HG02970 (cell line): ENCODE results near the gene VTA1.
"Not testable (repeated sequence)": the region's sequence is repeated elsewhere in the genome, so short reads cannot be mapped to it uniquely, and the experiment has no call there.

ENCODE experiments used
- ATAC-seq: cut with Tn5 transposase; IDR thresholded peaks from one replicate; pipeline ENCODE4 v1.9.1; 2021; ENCODE audit warnings: mild to moderate bottlenecking, moderate library complexity, moderate number of reproducible peaks; ENCODE audit not compliant: unreplicated experiment, low FRiP score

Gene VTA1

GRCh38 chr6:142146828-142147662, at the start of gene VTA1, which contains the start of gene NMBR:
VTA1 (plus strand) TSS chr6:142147263; CDS start chr6:142147288, 25 bp downstream.
NMBR (minus strand) TSS chr6:142147122; CDS start chr6:142088658, 58,464 bp downstream.
- peak; percentile 99 for ATAC-seq

DNA sequence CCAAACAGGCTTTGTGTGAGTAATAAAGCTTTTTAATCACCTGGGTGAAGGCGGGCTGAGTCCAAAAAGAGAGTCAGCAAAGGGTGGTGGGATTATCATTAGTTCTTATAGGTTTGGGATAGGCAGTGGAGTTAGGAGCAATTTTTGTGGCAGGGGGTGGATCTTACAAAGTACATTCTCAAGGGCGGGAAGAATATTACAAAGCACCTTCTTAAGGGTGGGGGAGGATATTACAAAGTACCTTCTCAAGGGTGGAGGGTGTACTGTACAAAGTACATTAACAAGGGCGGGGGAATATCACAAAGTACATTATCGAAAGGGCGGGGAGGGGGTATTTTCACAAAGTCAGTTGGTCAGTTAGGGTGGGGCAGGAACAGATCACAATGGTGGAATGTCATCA, 42.2 kb upstream of the VTA1 start:
- ATAC-seq = not testable (repeated sequence)

DNA sequence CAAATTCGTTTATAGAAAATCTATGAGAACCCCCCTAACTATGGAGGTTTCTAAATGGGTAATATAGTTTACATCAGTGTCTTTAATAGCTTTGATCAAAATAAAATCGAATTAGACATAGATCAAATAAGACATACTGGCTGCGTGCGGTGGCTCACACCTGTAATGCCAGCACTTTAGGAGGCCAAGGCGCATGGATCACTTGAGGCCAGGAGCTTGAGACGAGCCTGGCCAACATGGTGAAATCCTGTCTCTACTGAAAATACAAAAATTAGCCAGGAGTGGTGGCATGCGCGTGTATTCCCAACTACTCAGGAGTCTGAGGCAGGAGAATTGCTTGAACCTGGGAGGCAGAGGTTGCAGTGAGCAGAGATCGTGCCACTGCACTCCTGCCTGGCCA, 36.2 kb upstream of the VTA1 start:
- not testable (repeated sequence) for ATAC-seq

DNA sequence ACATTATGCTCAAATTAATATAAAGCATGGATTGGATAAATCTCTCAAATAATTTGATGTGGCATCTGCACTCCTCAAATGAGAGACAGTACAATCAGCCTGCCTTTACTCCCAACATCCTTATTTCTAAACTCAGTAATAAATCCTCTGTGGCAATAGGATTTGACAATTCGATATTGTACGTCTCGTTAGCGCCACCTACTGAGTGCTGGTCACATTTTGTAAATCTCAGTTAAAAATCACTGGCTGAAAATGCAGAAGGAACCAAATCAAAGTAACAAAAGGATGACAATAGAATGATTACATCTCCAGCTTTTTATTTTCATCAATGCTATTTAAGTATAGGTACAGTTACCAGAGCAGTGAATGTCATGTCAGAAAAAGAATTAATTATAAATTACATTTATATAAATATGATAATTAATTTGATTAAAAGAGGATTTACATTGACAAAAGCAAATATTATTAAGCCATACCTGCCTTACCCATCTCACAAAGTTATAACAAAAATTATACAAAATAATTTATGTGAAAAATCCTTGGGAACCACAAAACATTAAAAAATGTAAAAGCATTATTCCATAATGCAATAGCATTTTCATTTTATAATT, 34.5 kb upstream of the VTA1 start:
- ATAC-seq = no peak

DNA sequence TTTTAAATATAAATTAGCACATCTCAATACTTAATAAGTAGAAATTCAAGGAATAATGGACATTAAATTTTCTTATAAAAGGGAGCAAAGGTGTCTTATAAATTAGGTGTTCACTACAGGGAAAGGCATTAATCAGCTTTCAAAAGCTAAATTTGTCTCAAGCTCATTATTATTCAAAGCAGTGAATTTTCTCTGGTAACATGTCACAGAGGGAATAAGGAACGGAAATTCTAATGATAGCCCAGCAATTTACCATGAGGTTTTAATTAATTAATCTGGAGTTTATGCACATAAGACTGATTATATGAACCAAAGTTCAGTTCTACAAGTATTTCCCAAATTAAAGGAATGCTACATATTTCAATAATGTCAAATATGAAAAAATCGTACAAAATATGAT, 29.7 kb upstream of the VTA1 start:
- no peak for ATAC-seq

GRCh38 chr6:142118328-142118727, 28.7 kb upstream of the VTA1 start:
- no peak for ATAC-seq

DNA sequence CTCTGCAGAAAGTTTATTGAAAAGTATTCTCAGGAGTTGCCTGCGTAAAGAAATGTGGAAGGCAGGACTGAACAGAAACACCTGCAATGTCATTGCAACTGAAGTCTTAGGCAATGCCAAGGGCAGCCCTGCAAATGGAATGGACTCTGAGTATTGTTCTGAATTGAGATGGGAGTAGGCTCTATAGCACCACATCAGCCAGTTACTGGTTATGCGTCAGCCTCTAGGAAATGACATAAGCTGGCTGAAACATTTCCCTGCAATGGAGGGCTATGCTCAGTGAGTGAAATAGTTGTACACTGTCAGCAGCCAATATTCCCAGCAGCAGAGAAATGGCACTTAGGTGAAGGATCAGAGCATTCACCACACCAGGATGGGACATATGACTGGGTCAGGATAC, 28.1 kb upstream of the VTA1 start:
- ATAC-seq = no peak

DNA sequence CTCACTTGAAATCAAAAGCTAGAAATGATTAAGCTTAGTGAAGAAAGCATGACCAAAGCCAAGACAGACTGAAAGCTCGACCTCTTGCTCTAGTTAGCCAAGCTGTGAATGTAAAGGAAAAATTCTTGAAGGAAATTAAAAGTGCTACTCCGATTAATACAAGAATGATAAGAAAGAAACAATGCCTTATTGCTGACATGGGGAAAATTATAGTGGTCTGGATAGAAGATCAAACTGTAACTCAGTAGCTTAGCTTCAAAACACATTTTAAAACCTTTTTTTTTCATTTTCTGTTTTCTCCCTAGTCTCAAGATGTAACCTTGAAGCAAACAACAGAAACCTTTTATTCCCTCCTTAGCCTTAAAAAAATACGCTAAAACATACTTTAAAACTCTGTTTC, 25.7 kb upstream of the VTA1 start:
- ATAC-seq = no peak

DNA sequence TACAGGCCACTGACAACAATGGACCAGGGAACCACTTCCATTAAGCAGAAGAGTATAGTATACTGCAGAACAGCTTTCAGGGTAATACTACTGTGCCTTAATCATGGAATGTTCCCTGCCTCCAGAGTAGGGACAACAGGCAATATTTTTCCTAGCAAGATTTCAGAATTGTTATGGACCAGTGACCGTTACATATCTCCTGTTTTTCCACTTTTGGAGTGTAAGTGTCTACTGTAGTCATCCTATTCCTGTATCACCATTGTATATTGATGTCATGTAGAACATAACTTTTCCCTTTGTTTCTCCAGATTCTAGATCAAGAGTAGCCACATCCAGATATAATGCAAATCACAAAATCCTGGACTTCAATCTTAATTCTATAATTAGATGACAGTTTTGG, 16.2 kb upstream of the VTA1 start:
- no peak for ATAC-seq

DNA sequence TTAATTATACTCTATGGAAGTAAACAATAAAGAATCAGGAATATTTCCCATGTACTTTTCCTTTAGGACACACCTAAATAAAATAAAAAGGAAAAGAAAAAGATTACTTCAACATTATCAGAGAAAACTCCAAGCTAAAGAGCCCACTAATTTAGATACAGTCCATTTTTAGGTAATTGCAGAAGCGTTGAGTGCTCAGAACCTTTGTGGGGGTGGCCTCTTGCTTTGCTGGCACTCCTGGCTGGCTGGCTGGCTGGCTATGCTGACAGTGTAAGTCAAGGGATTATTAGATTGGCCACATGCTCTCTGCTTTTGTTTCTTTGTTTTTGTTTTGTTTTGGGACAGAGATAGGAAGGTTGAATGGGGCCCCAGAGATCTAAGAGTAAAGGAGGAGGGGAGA, 14.4 kb upstream of the VTA1 start, which contains the start of gene GJE1:
Gene GJE1, plus strand, starts transcription at position 301 of the 400 bp plus-strand sequence. CDS start 234 bp downstream, outside the sequence.
- ATAC-seq = no peak

GRCh38 chr6:142138876-142139275, 8.2 kb upstream of the VTA1 start:
- no peak for ATAC-seq

- not testable (repeated sequence) for ATAC-seq
Observed at GRCh38 chr6:142141531-142141930, 5.5 kb upstream of the VTA1 start.

- no peak for ATAC-seq
Observed at GRCh38 chr6:142152746-142153145, 5.7 kb downstream of the VTA1 start.

- no peak for ATAC-seq
Observed at GRCh38 chr6:142153196-142153595, 6.1 kb downstream of the VTA1 start.

- no peak for ATAC-seq
Observed at GRCh38 chr6:142154336-142154735, 7.3 kb downstream of the VTA1 start.

GRCh38 chr6:142155091-142155490, 8.0 kb downstream of the VTA1 start:
- no peak for ATAC-seq

DNA sequence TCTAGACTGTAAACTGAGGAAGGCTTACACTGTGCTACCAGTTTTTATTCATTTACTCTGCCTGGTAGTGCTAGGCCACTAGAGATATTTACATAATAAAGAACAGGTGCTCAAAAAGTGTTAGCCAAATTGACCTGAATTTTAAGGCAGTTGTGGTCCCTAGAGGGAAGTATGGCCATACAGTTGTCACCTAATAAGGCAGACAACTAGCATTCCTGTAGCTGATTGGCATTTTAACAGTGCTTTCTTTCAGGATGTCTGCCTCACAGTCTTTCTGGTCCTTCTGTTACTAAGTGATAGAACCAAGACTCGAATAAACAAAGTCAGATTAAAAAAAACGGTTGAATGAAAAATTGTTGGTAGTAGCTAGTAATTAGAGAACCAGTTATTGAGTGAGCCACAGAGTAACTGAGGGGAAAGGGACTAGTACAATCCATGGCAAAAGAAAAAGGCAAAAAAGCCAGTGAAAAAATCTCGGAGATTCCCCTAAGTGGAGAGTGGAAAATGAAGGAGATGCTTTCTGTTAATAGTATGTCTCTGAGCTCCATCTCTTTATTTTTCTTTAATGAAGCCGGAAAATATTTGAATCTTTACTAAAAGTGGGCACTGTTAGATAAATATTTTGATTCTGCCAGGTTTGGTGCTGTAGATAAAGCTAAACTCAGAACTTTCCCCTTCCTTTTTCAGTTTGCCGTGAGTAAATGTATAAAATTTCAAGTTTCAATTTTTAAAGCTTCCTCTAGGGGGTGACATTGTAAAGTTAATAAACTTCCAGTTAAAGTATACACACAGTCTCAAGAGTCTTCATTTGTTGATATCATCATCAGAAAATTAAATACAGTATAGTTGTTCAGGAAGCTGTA, 9.1 kb downstream of the VTA1 start:
- no peak for ATAC-seq

DNA sequence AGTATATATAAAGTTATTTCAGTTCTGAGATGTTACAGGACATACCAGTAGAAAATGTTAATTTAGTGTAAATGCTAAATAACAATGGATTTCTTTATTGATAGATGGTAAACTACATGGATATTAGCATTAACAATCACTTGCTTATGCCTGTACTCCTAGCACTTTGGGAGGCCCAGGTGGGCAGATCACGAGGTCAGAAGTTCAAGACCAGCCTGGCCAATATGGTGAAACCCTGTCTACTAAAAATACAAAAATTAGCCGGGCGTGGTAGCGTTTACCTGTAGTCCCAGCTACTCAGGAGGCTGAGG, 9.7 kb downstream of the VTA1 start:
- not testable (repeated sequence) for ATAC-seq

DNA sequence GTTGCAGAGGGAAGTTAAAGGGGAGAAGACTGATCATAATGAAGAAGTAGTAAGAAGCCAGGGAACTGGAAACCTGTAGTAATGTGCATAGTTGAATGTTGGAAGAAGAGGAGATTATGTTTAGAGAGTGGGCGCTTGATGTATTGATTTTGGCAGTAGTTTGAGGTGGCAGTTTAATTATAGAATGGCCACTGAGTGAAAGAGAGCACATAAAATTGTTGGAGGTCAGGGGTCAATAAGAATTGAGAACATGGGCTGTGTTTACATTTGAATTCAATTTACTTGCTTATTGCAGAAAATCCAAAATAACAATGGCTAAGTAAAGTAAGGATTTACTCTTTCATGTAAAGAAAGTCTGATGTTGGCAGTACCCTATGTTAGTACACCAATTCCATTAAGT, 15.7 kb downstream of the VTA1 start:
- ATAC-seq = no peak

GRCh38 chr6:142165227-142165626, 18.2 kb downstream of the VTA1 start:
- ATAC-seq = no peak

GRCh38 chr6:142167071-142167470, 20.0 kb downstream of the VTA1 start:
- no peak for ATAC-seq
